Testis (tissue), 2 donors: ENCODE results near the gene SLC16A12.

Experiments
- POLR2A ChIP-seq: fragments of 450-650 bp; IDR thresholded peaks from one replicate; pipeline ENCODE4 v1.6.1; 2017; ENCODE audit warnings: antibody characterized with exemption, mild to moderate bottlenecking, moderate library complexity
- TF ChIP-seq, protein P1 (sequence below), 3 experiments: fragments of 450-650 bp in 2 of 3; fragments of 200-600 bp in 1 of 3; sonication (generic) in 1 of 3; IDR thresholded peaks; one replicate each; pipeline ENCODE4 v1.5.1; 2016 to 2019; ENCODE audit warnings: antibody characterized with exemption in 3 of 3, mild to moderate bottlenecking in 2 of 3, moderate library complexity in 1 of 3

- TF ChIP-seq, protein P1, sequence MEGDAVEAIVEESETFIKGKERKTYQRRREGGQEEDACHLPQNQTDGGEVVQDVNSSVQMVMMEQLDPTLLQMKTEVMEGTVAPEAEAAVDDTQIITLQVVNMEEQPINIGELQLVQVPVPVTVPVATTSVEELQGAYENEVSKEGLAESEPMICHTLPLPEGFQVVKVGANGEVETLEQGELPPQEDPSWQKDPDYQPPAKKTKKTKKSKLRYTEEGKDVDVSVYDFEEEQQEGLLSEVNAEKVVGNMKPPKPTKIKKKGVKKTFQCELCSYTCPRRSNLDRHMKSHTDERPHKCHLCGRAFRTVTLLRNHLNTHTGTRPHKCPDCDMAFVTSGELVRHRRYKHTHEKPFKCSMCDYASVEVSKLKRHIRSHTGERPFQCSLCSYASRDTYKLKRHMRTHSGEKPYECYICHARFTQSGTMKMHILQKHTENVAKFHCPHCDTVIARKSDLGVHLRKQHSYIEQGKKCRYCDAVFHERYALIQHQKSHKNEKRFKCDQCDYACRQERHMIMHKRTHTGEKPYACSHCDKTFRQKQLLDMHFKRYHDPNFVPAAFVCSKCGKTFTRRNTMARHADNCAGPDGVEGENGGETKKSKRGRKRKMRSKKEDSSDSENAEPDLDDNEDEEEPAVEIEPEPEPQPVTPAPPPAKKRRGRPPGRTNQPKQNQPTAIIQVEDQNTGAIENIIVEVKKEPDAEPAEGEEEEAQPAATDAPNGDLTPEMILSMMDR (IDR thresholded peaks at IDR 0.05) = no peak
- TF ChIP-seq POLR2A = no peak
These were observed 12.6 kb upstream of the SLC16A12 start for GRCh38 chr10:89547853-89548513.
